ENCODE measurements around the gene ERC1.

DNA sequence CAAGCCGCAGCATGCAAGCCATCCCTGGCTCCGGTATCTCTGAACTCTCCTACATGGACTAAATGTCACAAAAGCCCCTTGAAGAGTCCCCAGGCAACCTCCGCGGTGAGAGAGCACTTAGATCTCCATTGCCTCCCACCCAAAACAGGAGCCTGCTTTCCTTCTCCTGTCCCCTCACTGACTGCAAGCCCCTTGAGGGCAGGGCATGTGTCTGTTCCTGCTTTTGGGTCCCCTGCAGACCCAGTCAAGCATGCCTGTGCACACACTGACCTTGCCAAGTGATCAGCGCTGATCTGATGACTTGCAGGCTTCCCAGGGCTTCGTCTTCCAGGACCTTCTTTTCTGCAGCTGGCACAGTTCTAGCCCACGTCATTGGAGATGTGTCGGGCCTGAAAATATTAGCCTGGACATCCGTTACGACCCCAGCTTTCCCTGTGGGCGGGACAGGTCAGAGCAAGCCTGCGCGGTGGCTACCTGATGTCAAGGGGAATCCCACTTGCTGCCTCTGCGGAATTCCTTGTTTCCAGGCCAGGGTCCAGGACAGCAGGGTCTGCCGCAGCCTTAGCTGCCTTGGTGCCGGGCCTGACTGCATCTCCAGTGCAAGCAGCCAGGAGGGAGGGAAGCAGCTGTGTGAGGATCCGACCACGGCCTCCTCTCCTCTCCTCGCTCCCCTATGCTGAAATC, 510.8 kb downstream of the ERC1 start:
- TF ChIP-seq, protein P1, sequence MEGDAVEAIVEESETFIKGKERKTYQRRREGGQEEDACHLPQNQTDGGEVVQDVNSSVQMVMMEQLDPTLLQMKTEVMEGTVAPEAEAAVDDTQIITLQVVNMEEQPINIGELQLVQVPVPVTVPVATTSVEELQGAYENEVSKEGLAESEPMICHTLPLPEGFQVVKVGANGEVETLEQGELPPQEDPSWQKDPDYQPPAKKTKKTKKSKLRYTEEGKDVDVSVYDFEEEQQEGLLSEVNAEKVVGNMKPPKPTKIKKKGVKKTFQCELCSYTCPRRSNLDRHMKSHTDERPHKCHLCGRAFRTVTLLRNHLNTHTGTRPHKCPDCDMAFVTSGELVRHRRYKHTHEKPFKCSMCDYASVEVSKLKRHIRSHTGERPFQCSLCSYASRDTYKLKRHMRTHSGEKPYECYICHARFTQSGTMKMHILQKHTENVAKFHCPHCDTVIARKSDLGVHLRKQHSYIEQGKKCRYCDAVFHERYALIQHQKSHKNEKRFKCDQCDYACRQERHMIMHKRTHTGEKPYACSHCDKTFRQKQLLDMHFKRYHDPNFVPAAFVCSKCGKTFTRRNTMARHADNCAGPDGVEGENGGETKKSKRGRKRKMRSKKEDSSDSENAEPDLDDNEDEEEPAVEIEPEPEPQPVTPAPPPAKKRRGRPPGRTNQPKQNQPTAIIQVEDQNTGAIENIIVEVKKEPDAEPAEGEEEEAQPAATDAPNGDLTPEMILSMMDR (IDR thresholded peaks at IDR 0.05; ENCODE audit: poor library complexity), result no peak
- no peak for TF ChIP-seq EZH2 (IDR thresholded peaks at IDR 0.05; ENCODE audit: borderline replicate concordance)
- TF ChIP-seq EZH2phosphoT487 (IDR thresholded peaks at IDR 0.05; ENCODE audit: low read depth, severe bottlenecking, unreplicated experiment), result no peak

All from hepatocyte (in vitro differentiated cells).